Activated CD4-positive, alpha-beta memory T cell treated with anti-CD3 and anti-CD28 coated beads, Interleukin-2, amount 10 ng/mL, durations not matched to agents 7 days and 5 days (primary cell): ENCODE measurements around the gene SERPINB8. TPM values are rescaled to one million over a fixed set of nuclear protein-coding genes. Genes with fewer than 3 reads are reported as not detected.
A peak's percentile ranks its signal among the peaks of the same experiment; 100 is the strongest.
"Not testable (repeated sequence)": the region's sequence is repeated elsewhere in the genome, so short reads cannot be mapped to it uniquely, and the experiment has no call there.

ENCODE experiments used
- CTCF ChIA-PET: fragments of 350-600 bp; sonication (Branson Sonifier 250); formaldehyde crosslinking; loops from one replicate; lab custom pipeline; 2021; ENCODE audit warnings: antibody characterized with exemption, inconsistent platforms; lab: Charles Lee
- POLR2A ChIA-PET: fragments of 350-600 bp; sonication (Branson Sonifier 250); formaldehyde crosslinking; loops from one replicate; lab custom pipeline; 2021; ENCODE audit warnings: antibody characterized with exemption; lab: Charles Lee
- DNase-seq: peaks from one replicate; pipeline ENCODE4 v3.0.0-alpha.2; 2020
- H3K27ac Mint-ChIP-seq: one replicate; pipeline ENCODE4 v1.8.0; 2021; ENCODE audit warnings: mild to moderate bottlenecking, mixed read lengths
- H3K27me3 Mint-ChIP-seq: one replicate; pipeline ENCODE4 v1.8.0; 2021; ENCODE audit warnings: mixed read lengths
- H3K36me3 Mint-ChIP-seq: one replicate; pipeline ENCODE4 v1.8.0; 2021; ENCODE audit warnings: low read depth, mixed read lengths
- H3K4me1 Mint-ChIP-seq: one replicate; pipeline ENCODE4 v1.8.0; 2021; ENCODE audit warnings: mixed read lengths
- H3K4me3 Mint-ChIP-seq: one replicate; pipeline ENCODE4 v1.8.0; 2021; ENCODE audit warnings: mild to moderate bottlenecking, mixed read lengths
- H3K9me3 Mint-ChIP-seq: one replicate; pipeline ENCODE4 v1.8.0; 2021; ENCODE audit warnings: mixed read lengths
- total RNA-seq, 2 experiments: library from RNA; stranded (reverse); gene quantifications; one replicate each; pipeline ENCODE4 v1.2.3, GENCODE V29; 2021

SERPINB8 gene
- 10 to 100 TPM in 1 of 2 experiments, 1 to 10 TPM in 1; 9.3 to 11.2 TPM for total RNA-seq

- Mint-ChIP-seq H3K36me3 (no peaks in the 10 kb centered on the region), H3K4me1 (peaks cover 32% of the 10 kb centered on the region), H3K27ac (peak within 1 kb of the TSS; percentile 92), H3K9me3 (no peaks in the 10 kb centered on the region), H3K27me3 (no peaks in the 10 kb centered on the region), H3K4me3 (peak within 1 kb of the TSS; percentile 96)
- DNase-seq: peak; percentile 85
- ChIA-PET CTCF (interaction anchor here (0.7 to 0.9 kb wide), 2 partner anchors 19 to 34 kb away, joined by 3 read pairs; no protein-coding TSS in a partner anchor), POLR2A (interaction anchor here (0.8 kb wide), 1 partner anchor 20 kb away, joined by 4 read pairs; no protein-coding TSS in a partner anchor)
Observed at GRCh38 chr18:63969942-63970808, at the start of gene SERPINB8. TSS of gene SERPINB8 (plus strand) at chr18:63970081. CDS start at chr18:63978309, 8,228 bp downstream.

- H3K36me3 Mint-ChIP-seq: no peaks in the 10 kb centered on the region
- peaks cover 34% of the 10 kb centered on the region for H3K27me3 Mint-ChIP-seq
- H3K27ac Mint-ChIP-seq: no peak overlapping the region
- no peaks in the 10 kb centered on the region for H3K9me3 Mint-ChIP-seq
- H3K4me1 Mint-ChIP-seq: no peaks in the 10 kb centered on the region
- CTCF ChIA-PET: no interaction called here
- POLR2A ChIA-PET: no interaction called here
- H3K4me3 Mint-ChIP-seq: no peak overlapping the region
- no peak for DNase-seq
Observed at GRCh38 chr18:63922049-63922448, 47.8 kb upstream of the SERPINB8 start.

- no peaks in the 10 kb centered on the region for H3K9me3 Mint-ChIP-seq
- no peak overlapping the region for H3K27ac Mint-ChIP-seq
- peaks cover 32% of the 10 kb centered on the region for H3K27me3 Mint-ChIP-seq
- ChIA-PET POLR2A (no interaction called here), CTCF (no interaction called here)
- DNase-seq: no peak
- no peaks in the 10 kb centered on the region for H3K36me3 Mint-ChIP-seq
- H3K4me3 Mint-ChIP-seq: no peak overlapping the region
- no peaks in the 10 kb centered on the region for H3K4me1 Mint-ChIP-seq
Observed at GRCh38 chr18:63924551-63924950, 45.3 kb upstream of the SERPINB8 start.

- no peak overlapping the region for H3K27ac Mint-ChIP-seq
- H3K4me3 Mint-ChIP-seq: no peak overlapping the region
- CTCF ChIA-PET: interaction anchor here (0.9 kb wide), 1 partner anchor 8 kb away, joined by 3 read pairs; no protein-coding TSS in a partner anchor
- DNase-seq: no peak
- peaks cover 26% of the 10 kb centered on the region for H3K27me3 Mint-ChIP-seq
- no peaks in the 10 kb centered on the region for H3K4me1 Mint-ChIP-seq
- H3K36me3 Mint-ChIP-seq: no peaks in the 10 kb centered on the region
- H3K9me3 Mint-ChIP-seq: no peaks in the 10 kb centered on the region
- POLR2A ChIA-PET: interaction anchor here (0.5 kb wide), 1 partner anchor 8 kb away, joined by 3 read pairs; no protein-coding TSS in a partner anchor
Observed at GRCh38 chr18:63928331-63928730, 41.5 kb upstream of the SERPINB8 start.

GRCh38 chr18:63929369-63929768 is 40.5 kb upstream of the SERPINB8 start:
- H3K27ac Mint-ChIP-seq, POLR2A ChIA-PET, H3K9me3 Mint-ChIP-seq, DNase-seq, H3K4me1 Mint-ChIP-seq, H3K36me3 Mint-ChIP-seq, CTCF ChIA-PET, H3K4me3 Mint-ChIP-seq: not testable (repeated sequence)
- H3K27me3 Mint-ChIP-seq: peaks cover 20% of the 10 kb centered on the region

- CTCF ChIA-PET: no interaction called here
- POLR2A ChIA-PET: no interaction called here
- no peak overlapping the region for H3K4me3 Mint-ChIP-seq
- no peak for DNase-seq
- peaks cover 25% of the 10 kb centered on the region for H3K27me3 Mint-ChIP-seq
- H3K27ac Mint-ChIP-seq: no peak overlapping the region
- H3K4me1 Mint-ChIP-seq: no peaks in the 10 kb centered on the region
- H3K9me3 Mint-ChIP-seq: no peaks in the 10 kb centered on the region
- H3K36me3 Mint-ChIP-seq: no peaks in the 10 kb centered on the region
Observed at GRCh38 chr18:63930773-63931354, 39.0 kb upstream of the SERPINB8 start.

GRCh38 chr18:63936156-63936931 is 33.5 kb upstream of the SERPINB8 start:
- peak; percentile 76 for DNase-seq
- Mint-ChIP-seq H3K4me3 (peak overlapping the region; percentile 71), H3K27ac (no peak overlapping the region), H3K9me3 (no peaks in the 10 kb centered on the region), H3K36me3 (no peaks in the 10 kb centered on the region), H3K27me3 (peaks cover 17% of the 10 kb centered on the region), H3K4me1 (peaks cover 3% of the 10 kb centered on the region)
- ChIA-PET CTCF (interaction anchor here (0.7 to 2.4 kb wide), 26 partner anchors 8 to 429 kb away, joined by 3 to 17 read pairs (median 4); partner anchors contain the start of genes HMSD and SERPINB2), POLR2A (interaction anchor here (0.6 to 1.8 kb wide), 3 partner anchors 8 to 109 kb away, joined by 3 to 4 read pairs (median 3); partner anchors contain the start of gene HMSD)

GRCh38 chr18:63936932-63937393 is 32.9 kb upstream of the SERPINB8 start:
- H3K4me3 Mint-ChIP-seq: no peak overlapping the region
- no peaks in the 10 kb centered on the region for H3K9me3 Mint-ChIP-seq
- no peaks in the 10 kb centered on the region for H3K36me3 Mint-ChIP-seq
- DNase-seq: no peak
- CTCF ChIA-PET: interaction anchor here (0.8 to 2.4 kb wide), 18 partner anchors 8 to 430 kb away, joined by 3 to 17 read pairs (median 4); no protein-coding TSS in a partner anchor
- no peak overlapping the region for H3K27ac Mint-ChIP-seq
- peaks cover 3% of the 10 kb centered on the region for H3K4me1 Mint-ChIP-seq
- H3K27me3 Mint-ChIP-seq: peaks cover 21% of the 10 kb centered on the region
- POLR2A ChIA-PET: interaction anchor here (0.7 to 1.8 kb wide), 2 partner anchors 12 to 110 kb away, joined by 3 to 4 read pairs; partner anchors contain the start of gene HMSD

GRCh38 chr18:63940008-63940407 is 29.9 kb upstream of the SERPINB8 start:
- ChIA-PET POLR2A (no interaction called here), CTCF (no interaction called here)
- DNase-seq: no peak
- Mint-ChIP-seq H3K27me3 (peaks cover 40% of the 10 kb centered on the region), H3K27ac (no peak overlapping the region), H3K4me1 (peaks cover 3% of the 10 kb centered on the region), H3K9me3 (no peaks in the 10 kb centered on the region), H3K36me3 (no peaks in the 10 kb centered on the region), H3K4me3 (no peak overlapping the region)

GRCh38 chr18:63940543-63941050 is 29.3 kb upstream of the SERPINB8 start:
- H3K36me3 Mint-ChIP-seq, H3K9me3 Mint-ChIP-seq, H3K27ac Mint-ChIP-seq, DNase-seq, POLR2A ChIA-PET, H3K4me1 Mint-ChIP-seq, H3K4me3 Mint-ChIP-seq, CTCF ChIA-PET: not testable (repeated sequence)
- peaks cover 39% of the 10 kb centered on the region for H3K27me3 Mint-ChIP-seq

GRCh38 chr18:63947051-63947790 is 22.7 kb upstream of the SERPINB8 start:
- DNase-seq: no peak
- peaks cover 43% of the 10 kb centered on the region for H3K27me3 Mint-ChIP-seq
- ChIA-PET POLR2A (no interaction called here), CTCF (no interaction called here)
- no peak overlapping the region for H3K4me3 Mint-ChIP-seq
- no peak overlapping the region for H3K27ac Mint-ChIP-seq
- H3K36me3 Mint-ChIP-seq: peaks cover 6% of the 10 kb centered on the region
- no peaks in the 10 kb centered on the region for H3K9me3 Mint-ChIP-seq
- H3K4me1 Mint-ChIP-seq: peaks cover 34% of the 10 kb centered on the region
